COLO829 (cell line): ENCODE data around the gene DCAF10.
A peak's percentile ranks its signal among the peaks of the same experiment; 100 is the strongest.
"Not testable (repeated sequence)": the region's sequence is repeated elsewhere in the genome, so short reads cannot be mapped to it uniquely, and the experiment has no call there.

Experiments used
- DNase-seq: peaks from one replicate; pipeline ENCODE4 v3.0.0; 2012; ENCODE audit warnings: low spot score

Gene DCAF10

DNA sequence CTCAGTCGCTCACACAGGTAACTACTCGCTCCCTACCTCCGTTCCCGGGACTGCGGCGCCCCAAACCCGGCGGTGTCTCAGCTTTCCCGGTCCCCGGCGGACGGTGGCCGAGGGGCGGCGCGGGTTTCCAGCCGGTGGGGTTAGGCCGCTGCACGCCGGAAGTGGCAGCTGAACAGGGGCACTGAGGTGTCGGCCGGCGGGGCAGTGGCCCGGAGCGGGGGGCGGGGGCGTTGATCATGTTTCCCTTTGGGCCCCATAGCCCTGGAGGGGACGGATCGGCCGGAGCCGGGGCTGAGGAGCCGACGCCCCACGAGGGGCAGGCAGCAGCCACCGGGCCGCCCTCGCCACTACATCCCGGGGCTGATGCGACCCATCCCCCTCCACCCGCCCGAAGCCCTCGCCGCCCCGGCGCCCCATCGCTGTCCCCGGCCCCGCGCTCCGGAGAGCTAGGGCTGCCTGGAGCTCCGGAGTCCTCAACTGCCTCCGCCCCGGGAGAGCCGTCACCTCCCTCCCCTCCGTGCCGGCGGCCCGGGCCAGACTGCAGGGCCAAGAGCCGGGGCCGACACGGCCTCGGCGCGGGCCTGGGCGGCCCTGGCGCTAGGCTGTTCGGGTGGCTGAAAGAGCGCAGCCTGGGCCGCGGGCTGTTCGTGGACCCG lies at the start of gene DCAF10:
Gene DCAF10, plus strand, starts transcription at position 167 of the 656 bp plus-strand sequence. Its CDS starts 70 bp downstream, at position 237.
- DNase-seq = peak; percentile 53

GRCh38 chr9:37751186-37751585 lies 49.4 kb upstream of the DCAF10 start:
- DNase-seq = no peak

DNA sequence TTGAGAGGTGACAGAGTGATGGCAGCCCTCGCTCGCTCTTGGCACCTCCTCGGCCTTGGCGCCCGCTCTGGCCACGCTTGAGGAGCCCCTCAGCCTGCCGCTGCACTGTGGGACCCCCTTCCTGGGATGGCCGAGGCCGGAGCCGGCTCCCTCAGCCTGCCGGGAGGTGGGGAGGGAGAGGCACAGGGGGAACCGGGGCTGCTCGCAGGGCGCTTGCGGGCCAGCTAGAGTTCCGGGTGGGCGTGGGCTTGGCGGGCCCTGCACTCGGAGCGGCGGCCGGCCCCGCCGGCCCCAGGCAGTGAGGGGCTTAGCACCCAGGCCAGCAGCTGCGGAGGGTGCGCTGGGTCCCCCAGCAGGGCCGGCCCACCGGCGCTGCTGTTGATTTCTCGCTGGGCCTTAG lies 48.9 kb upstream of the DCAF10 start:
- DNase-seq = not testable (repeated sequence)

- not testable (repeated sequence) for DNase-seq
Measured at GRCh38 chr9:37752112-37752511, 48.5 kb upstream of the DCAF10 start.

GRCh38 chr9:37752642-37753488 lies 47.7 kb upstream of the DCAF10 start:
- no peak for DNase-seq

GRCh38 chr9:37753489-37754190 lies 47.0 kb upstream of the DCAF10 start, which contains the start of gene TRMT10B:
Gene TRMT10B (plus strand): TSS chr9:37753805. CDS start chr9:37761932, 8,127 bp downstream.
- peak; percentile 89 for DNase-seq

GRCh38 chr9:37758747-37759146 lies 41.9 kb upstream of the DCAF10 start:
- DNase-seq = no peak

GRCh38 chr9:37760416-37761161 lies 40.0 kb upstream of the DCAF10 start:
- no peak for DNase-seq

DNA sequence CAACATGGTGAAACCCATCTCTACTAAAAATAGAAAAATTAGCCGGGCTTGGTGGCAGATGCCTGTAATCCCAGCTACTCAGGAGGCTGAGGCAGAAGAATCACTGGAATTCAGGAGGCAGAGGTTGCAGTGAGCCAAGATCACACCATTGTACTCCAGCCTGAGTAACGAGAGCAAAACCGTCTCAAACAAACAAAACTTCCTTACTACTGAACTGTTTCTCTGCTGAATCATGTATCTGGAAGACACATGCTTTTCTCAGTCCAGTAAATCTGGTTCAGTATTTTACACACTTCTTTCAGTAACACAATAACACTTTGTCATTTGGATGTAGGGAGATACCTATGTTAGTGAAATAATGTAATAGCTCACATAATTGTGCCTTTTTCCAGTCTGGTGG lies 39.1 kb upstream of the DCAF10 start:
- DNase-seq = no peak

DNA sequence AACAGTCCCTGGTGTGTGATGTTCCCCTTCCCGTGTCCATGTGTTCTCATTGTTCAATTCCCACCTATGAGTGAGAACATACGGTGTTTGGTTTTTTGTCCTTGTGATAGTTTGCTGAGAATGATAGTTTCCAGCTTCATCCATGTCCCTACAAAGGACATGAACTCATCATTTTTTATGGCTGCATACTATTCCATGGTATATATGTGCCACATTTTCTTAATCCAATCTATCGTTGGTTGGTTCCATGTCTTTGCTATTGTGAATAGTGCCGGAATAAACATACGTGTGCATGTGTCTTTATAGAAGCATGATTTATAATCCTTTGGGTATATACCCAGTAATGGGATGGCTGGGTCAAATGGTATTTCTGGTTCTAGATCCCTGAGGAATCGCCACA lies 35.3 kb upstream of the DCAF10 start:
- DNase-seq = not testable (repeated sequence)

DNA sequence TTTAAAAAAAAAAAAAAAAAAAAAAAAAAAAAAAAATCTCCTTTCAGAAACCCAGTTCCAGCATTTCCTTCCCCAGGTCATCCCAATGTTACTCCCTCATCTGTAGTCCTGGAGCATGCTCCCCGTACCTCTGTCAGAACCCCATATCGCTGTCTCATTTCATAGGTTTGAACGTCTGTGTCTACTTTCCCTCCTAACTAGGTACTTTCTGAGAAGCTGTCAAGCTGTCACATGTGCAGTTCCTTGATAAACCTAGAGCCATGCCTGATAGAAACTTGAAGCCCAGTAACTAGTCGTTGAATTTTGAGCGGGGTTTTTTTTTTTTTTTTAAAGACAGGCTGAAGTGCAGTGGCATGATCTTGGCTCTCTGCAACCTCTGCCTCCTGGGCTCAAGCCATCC lies 31.3 kb upstream of the DCAF10 start:
- DNase-seq = no peak

DNA sequence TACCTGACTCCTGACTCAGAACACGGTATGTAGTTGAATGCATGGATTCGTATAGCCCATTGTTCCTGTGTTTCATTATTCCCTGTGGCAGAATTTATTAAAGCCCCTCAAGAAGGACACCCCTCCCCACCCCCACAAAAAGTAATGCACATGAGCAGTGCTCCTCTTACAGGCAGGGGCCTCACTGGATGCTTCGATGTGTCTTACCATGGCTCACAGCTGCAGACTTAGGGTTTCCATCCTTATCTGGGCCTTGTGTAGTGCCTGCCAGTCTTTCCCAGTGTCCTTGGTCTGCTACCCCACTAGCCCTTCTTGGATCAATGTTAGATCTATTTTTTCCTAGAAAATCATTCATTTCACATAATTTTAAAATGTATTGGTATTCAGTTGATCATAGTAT lies 30.6 kb upstream of the DCAF10 start:
- DNase-seq = no peak

DNA sequence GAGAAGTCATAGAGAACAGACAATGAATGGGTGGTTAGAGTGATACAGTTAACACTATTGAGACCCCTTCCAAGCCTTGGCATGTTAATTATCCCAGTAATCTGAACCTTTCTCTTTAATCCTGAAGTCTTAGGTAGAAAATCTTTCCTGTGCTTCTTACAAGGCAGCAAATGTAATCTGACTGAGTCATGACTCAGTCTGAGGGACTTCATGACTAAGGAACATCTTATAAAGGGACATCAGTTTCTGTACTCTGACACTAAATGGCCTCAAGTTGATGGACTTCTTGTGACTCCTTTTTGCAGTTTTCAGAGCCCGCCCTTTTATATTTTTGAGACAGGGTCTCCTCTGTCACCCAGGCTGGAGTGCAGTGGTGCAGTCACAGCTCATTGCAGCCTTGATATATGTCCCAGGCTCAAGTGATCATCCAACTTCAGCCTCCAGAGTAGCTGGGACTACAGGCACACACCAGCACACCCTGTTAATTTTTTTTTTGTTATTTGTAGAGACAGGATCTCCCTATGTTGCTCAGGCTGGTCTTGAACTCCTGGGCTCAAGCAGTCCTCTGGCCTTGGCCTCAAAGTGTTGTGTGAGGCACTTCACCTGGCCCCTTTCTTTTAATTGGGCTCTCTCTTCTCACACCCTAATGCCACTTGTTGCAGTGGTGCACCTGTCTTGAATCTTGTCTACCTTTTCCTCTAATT lies 25.2 kb upstream of the DCAF10 start:
- DNase-seq = no peak

- DNase-seq = no peak
Measured at GRCh38 chr9:37776328-37776727, 24.3 kb upstream of the DCAF10 start.

- DNase-seq = no peak
Measured at GRCh38 chr9:37778534-37778933, 22.1 kb upstream of the DCAF10 start.

DNA sequence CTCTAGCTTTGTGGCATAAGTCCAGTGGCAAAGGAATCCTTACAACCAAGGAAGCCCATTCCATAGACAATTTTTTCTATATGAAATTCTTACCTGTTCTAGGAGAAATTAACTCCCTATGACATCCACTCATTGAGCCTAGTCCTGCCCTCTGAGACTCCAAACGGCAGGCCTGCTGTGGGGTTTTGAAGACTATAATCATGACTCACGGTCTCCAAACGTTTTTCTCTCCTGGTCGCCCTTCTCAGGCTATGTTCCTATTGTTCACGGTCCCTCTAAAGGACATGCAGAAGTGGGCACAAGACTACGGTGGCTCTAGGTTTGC lies 16.3 kb upstream of the DCAF10 start:
- DNase-seq = no peak

DNA sequence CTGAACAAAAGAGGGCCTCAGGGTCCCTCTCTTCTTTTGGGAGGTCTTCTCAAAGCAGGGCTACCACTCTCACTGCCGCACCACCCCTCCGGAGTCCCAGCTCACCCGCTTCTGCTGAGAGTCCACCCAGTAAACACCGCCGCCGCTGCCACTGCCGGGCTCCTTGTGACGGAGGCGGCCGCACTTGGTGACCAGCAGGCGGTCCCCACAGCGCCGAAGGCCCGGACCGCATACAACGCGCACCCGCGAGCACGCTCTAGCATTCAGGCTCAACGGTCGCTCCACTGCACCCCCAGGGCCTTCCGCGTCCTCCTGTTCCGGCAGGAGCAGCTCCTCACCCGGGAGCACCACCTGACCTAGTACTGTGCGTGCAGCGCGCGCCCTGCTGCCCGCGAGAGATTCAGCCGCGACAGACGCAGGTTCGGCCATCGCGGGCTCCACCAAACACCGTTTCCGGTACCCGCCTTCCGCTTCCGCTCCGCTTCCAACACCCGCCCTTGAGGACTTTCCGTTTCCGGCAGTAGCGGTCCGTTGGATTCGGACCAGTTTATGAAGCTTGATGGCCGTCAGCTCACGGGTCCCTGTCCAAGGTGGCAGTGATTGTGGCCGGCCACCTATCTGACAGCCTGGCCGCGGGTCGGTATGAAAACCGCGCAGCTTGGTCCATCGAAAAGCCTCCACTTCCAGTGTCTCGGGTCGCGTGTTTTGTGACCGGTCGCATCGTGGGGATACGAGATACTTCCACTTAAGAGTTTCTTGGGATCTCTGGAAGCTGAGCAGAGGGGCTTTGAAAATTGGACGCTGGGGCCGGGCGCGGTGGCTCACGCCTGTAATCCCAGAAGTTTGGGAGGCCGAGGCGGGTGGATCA lies 15.7 kb upstream of the DCAF10 start, which contains the start of gene EXOSC3:
Gene EXOSC3, minus strand, starts transcription at position 449 of the 868 bp plus-strand sequence. Its CDS starts 20 bp downstream, at position 429.
- DNase-seq = peak; percentile 98

DNA sequence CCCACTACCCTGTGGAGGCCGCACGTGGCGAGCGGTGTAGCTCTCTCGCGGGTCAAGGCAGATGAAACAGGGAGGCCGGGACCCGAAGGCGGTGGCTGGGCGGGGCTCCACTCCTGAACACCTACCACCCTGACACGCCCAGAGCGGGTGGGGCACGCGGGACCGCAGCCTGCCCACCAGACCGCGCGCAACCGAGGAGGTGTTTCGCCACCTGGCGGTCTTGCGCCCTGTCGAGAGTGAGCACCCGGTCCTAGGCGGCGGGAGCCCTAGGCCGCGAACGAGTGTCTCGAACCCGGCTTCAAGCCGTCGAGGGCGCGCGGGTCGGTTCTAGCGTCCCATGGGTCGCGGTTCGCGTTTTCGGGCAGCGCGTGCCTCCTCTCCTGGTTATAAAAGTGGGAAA lies 13.5 kb upstream of the DCAF10 start:
- DNase-seq = no peak

DNA sequence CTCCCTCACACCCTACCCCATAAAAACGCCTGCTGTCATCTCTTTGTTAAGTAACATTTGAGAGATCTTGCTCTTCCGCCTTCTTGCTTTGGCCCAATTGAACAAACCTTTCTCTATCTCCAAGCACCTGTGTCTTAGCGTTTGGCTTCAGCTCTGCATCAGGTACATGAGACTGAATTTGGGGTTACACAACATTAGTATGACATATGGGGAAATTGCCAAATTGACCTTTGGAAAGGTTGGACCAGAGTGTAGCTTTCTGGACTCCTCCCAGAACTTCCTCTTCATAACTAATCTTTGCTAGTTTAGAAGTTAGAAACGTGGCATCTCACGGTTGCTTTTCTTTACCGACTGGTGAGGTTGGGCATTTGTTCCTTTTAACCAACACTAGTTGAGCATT lies 12.3 kb upstream of the DCAF10 start:
- DNase-seq = no peak

- DNase-seq = no peak
Measured at GRCh38 chr9:37790096-37790495, 10.5 kb upstream of the DCAF10 start.
